NCI-H1417 (cell line): ENCODE data around the gene ADAMTS8.
"Not testable (repeated sequence)": the region's sequence is repeated elsewhere in the genome, so short reads cannot be mapped to it uniquely, and the experiment has no call there.

Experiments
- DNase-seq, 3 experiments: peaks; one replicate each; lab custom pipeline; 2025; lab: John Stamatoyannopoulos, UW

Gene ADAMTS8

DNA sequence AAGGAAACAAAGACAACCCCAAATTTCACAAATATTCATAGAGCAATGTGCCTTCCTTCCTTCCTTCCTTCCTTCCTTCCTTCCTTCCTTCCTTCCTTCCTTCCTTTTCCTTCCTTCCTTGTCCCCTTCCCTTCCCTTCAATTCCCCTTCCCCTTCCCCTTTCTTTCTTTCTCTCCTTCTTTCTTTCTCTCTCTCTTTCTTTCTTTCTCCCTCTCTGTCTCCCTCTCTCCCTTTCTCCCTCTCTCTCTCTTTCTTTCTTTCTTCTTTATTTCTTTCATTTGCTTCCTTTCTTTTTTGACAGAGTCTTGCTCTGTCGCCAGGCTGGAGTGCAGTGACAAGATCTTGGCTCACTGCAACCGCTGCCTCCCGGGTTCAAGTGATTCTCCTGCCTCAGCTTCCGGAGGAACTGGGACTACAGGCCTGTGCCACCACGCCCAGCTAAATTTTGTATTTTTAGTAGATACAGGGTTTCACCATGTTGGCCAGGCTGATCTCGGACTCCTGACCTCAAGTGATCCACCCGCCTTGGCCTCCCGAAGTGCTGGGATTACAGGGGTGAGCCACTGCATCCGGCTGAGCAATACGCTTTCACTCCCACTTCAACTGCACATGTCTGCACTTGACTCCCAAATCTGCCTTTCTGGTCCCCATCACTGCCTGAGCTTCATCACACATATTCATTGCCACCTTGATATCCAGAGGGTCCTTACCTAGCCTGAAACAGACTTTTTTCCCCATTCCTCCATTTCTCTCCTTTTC lies 10.2 kb upstream of the ADAMTS8 start:
- not testable (repeated sequence) for DNase-seq

DNA sequence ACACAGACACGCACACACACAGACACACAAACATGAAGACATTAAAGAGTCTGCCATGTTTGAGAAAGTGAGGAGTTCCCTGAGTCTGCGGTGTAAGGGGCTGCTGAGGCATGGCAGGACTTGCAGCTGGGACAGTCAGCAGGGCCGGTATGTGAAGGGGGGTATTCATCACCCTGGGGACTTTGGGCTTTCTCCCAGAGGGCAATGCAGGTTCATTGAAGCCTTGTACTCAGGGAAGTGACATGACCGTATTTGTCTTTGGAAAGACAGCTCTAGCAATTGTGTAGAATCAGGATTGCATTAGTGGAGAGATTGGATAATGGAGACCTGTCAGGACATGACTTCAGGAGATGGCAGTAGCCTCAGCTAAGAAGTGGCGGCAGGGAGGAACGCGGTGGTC lies 9.4 kb upstream of the ADAMTS8 start:
- no peak for DNase-seq

GRCh38 chr11:130436171-130436570 lies 7.8 kb upstream of the ADAMTS8 start:
- no peak for DNase-seq

GRCh38 chr11:130435671-130436070 lies 7.3 kb upstream of the ADAMTS8 start:
- no peak for DNase-seq

DNA sequence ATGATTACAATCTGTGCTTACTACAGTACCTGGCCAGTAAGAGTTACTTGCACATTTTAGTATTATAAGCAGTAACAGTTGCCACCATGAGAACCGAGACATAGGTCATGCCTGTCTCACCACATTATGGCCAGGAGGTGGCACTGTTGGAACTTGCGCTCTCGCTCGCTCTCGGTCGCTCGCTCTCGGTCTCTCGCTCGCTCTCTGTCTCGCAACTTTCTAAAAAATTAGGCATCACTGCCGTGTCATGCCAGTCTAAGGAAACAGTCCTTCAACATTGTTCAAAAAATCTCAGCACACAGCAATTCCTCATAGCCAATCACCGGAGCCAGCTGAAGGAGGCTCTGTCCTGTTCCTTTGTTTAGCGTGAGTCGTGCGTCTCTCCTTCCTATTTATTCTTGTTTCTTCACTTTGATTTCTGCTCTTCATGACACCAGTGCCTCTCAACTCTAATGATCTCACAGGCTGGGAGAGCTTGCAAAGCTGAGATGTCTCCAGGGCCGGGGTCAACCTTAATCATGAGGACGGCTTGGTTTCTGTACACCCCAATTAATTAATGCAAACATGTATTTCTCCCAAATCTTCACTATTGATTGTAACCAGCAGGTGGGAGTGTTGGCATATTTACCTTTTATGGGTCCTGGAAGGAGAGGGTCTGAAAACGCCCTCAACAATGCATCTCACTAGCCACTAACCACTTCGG lies 6.3 kb upstream of the ADAMTS8 start:
- peak; percentile 71 to 93 (median 86) for DNase-seq

GRCh38 chr11:130433357-130433756 lies 4.9 kb upstream of the ADAMTS8 start:
- no peak for DNase-seq

DNA sequence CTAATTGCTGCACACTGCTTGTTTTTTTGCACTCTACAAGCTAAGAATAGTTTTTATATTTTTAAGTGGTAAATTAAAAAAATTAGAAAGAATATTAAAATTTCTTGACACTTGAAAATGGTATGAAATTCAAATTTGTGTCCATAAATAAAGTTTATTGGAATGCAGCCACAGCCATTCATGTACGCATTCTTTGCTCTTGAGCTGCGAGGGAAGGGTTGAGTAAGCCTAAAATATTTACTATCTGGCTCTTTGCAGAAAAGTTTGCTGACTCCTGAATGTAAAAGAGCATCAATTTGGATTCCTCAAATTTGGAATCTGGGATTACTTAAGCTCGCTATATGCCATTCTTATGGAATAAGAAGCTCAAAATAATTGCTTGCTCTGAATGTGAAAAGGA lies 3.4 kb upstream of the ADAMTS8 start:
- no peak for DNase-seq

GRCh38 chr11:130431331-130431773 lies 2.9 kb upstream of the ADAMTS8 start:
- DNase-seq, result peak; percentile 37 to 85 (median 59)

DNA sequence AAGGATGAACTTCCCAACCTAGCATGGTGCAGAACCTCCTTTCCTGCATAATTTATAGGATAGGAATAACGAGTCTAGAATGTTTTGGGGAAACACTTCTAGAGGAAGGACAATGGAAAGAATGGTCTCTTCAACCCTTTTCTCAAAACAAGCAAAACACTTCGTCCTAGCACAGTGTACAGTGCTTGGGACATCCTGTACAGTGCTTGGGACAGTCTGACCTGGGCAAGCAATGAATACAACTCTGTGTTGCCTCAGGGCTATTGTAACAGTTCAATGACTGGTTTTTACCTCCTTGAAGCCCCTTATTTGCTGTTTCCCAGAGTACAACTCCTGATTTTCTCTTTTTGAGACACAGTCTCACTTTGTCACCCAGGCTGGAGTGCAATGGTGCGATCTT lies 1.6 kb upstream of the ADAMTS8 start:
- no peak for DNase-seq

- no peak for DNase-seq
Measured at GRCh38 chr11:130429120-130429681, 792 bp upstream of the ADAMTS8 start.

DNA sequence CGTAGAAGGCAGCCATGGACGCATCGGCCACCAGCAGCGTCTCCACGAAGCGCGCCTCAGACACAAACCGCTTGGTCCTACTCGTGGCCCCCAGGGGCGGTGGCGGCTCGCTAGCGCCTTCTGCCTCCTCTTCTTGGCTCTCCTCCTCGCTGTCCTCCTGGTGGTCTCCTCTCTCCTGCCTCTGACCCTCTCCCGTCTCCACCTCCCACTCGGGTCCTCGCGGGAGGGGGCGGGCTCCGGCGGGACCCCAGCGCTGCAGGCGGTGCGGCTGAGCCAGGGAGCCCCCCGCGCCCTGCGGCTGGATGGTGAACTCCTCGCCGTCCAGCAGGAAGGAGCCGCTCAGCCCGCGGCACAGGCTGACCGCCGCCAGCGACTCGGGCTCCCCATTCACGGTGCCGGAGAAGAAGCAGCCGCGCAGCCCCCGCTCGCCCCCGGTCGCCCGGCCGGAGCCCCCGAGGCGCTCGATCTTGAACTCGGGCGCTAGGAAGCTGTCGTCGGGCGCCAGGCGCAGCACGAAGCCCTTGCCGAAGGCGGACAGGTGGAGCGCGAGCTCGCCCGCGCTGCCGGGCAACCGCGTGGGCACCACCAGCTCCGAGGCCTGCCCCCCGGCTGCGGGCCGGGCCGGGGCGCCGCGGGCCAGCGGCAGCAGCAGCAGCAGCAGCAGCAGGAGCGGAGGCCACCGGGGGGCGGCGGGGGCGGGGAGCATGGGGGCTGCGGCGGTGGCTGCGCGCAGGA lies 661 bp downstream of the ADAMTS8 start:
- DNase-seq, result peak in 2 of 3 experiments; percentile 69 to 77

DNA sequence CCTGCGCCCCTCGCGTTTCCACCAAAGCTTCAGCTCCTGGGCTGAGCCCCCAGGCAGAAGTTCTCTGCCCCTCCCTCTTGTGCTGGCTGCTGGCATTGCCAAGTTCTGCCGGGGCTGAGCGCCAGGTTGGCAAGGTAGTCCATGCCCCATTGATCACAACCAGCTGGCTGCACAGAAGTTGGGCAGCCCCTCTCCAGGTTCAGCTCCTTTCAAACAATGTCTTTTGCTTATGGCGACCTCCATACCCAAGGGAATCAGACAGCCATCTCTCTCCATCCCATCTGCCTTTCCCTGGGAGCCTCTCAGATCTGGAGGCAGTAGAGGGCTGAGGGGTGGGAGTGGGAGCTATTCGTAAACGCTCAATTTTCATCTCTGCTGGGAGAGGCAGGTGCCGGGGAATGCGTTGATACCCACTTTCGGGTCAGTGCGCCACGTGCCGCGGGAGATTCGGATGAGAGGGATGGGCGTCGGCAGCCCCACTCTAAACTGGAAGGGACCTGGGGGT lies 1.5 kb downstream of the ADAMTS8 start:
- peak in 2 of 3 experiments; percentile 16 to 41 for DNase-seq

DNA sequence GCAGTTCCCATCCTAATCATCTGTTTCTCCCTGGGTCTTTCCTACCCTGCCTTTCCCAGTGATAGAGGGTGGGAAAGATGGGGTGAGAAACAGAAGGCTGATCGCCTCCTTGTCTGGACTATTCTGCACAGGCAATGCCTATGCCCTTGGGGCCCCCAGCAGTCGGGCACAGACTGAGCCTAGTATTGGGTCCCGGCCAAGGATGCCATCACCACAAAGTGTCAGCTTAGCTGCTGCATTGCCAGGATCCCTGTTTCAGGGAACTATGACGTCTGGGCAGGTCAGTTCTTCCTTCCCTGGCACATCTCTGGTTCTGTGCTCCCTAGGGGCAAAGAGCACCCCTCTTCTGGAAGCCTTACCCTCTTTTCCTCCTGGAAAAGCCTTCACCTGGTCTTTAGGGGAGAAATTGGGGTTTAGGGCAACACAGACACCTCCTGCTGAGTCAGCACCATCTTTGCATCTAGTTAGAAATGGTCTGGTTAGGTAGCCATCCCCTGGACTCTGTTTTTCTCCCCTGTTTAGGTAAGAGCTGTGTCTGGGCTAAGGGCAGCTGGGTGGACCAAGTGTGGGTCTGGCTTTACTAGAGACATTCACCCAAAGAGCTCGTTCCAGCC lies 2.1 kb downstream of the ADAMTS8 start:
- DNase-seq, result no peak

- DNase-seq, result no peak
Measured at GRCh38 chr11:130425156-130425555, 3.3 kb downstream of the ADAMTS8 start.

GRCh38 chr11:130424613-130425140 lies 3.7 kb downstream of the ADAMTS8 start:
- DNase-seq, result no peak

GRCh38 chr11:130423541-130424142 lies 4.8 kb downstream of the ADAMTS8 start:
- DNase-seq, result no peak

DNA sequence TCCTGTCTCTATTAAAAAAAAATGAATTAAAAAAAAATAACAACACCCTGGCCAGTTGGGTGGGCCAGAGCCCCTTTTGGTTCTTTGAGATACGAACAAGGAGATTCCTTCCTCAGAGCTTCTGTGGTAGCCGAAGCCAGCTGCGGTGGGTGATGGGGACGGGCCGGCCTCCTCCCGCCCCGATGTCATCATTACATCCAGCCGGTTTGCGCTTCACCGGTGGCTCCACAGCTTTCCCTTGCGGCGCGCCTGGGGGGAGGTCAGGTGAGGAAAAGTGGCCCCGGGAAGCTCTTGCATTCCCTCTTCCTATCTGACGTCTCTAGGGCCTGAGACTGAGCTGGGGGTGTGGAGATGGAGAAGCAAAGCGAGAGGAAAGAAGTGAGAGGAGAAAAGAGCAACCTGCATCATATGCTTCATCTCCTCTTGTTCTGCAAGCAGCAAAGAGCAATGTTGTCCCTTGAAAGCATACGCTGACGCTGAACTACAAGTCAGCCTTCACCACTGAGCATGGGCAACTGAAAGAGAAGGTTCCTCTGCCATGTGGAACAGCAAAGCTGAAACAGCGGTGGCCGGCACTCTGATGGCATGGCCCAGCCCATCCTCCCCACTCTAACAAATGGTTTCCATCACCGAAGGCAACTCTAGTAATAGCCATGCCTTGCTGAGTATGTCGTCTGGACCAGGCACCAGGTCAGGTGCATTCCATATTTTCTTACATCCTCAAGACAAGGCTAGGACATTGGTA lies 6.0 kb downstream of the ADAMTS8 start:
- DNase-seq, result no peak

- DNase-seq, result no peak
Measured at GRCh38 chr11:130421697-130422096, 6.7 kb downstream of the ADAMTS8 start.

DNA sequence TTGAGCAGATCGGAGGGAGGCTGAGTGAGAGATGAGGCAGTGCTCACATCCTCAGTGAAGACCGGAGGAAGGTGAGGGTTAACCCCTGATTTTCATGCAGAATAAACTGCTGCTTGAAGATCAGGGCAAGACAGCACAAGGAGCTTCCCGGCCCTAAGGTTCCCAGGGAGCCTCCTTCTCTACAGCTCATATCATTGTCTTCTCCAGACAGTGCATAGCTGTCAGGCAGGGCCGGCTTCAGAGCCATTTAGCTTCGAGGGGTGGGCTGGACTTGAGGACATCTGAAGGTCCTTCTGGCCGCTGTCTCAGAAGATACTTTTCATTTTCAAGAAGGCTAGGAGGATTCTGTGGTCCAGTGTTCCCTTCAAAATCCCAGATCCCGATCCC lies 7.2 kb downstream of the ADAMTS8 start:
- no peak for DNase-seq

DNA sequence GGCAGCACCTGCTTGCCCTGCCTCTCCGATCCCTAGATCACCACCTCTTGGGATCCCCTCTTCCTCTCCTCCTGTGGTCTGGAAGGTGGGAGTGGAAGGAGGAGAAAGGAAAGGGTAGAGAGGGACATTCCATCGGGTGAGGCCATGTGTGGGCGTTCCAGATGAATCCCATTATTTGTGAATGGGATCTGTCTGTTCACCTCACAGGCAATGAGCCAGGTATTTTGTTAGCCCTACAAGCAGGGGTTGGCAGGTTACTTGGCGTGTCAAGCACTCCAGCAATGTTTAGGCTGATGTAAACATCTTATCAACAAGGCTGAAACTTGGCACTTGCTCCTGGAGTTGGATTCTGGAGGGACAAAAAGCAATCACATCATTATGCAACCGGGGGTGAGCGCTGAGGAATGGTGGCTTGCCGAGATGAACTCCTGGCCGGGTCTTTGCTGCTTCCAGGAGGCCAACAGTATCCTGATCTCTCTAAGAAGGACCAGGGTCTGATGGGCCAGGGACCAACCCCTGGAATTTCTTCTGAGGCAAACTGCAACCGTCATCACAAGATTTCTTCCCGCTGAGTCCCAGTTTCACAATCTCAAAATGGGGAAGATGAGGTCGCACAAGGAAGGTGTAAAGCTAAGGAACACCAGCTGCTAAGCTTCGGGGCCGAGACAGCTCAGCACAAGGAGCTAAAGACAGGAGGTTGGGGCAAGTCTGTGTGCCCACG lies 7.8 kb downstream of the ADAMTS8 start:
- no peak for DNase-seq
